Activated CD4-positive, alpha-beta T cell treated with anti-CD3 and anti-CD28 coated beads, Interleukin-2, amount 50 U/mL, for 16 hours (primary cell): ENCODE results near the gene CASP5.

Source experiments
- DNase-seq: peaks from one replicate; pipeline ENCODE4 v3.0.0-alpha.2; 2020

Gene CASP5

GRCh38 chr11:104965735-104966134, 57.2 kb downstream of the CASP5 start:
- no peak for DNase-seq

- no peak for DNase-seq
Measured at GRCh38 chr11:104964247-104964646, 58.7 kb downstream of the CASP5 start.

- DNase-seq, result no peak
Measured at GRCh38 chr11:104962852-104963251, 60.1 kb downstream of the CASP5 start.

GRCh38 chr11:104957280-104957679, 65.7 kb downstream of the CASP5 start:
- no peak for DNase-seq

GRCh38 chr11:104956528-104956927, 66.4 kb downstream of the CASP5 start:
- no peak for DNase-seq

GRCh38 chr11:104946907-104947306, 76.1 kb downstream of the CASP5 start:
- DNase-seq, result peak; percentile 54
